ENCODE measurements around the gene ZNF296. TPM values are rescaled to one million over a fixed set of nuclear protein-coding genes. Genes with fewer than 3 reads are reported as not detected.

ZNF296 gene
- total RNA-seq, 1 donor from 2014 or later: 0.12 TPM

- peak overlapping the region; percentile 95 for H3K4me3 Mint-ChIP-seq (ENCODE audit: unreplicated experiment)
- H3K36me3 Mint-ChIP-seq (ENCODE audit: low read depth): peaks cover 3% of the 10 kb centered on the region
- no peaks in the 10 kb centered on the region for H3K9me3 Mint-ChIP-seq (ENCODE audit: low read depth)
- DNase-seq (ENCODE audit: low spot score): peak; percentile 99
- peak overlapping the region; percentile 99 for H3K27ac Mint-ChIP-seq (ENCODE audit: unreplicated experiment)
- no peaks in the 10 kb centered on the region for H3K27me3 Mint-ChIP-seq (ENCODE audit: low read depth)
- no peak for TF ChIP-seq CTCF (IDR thresholded peaks at IDR 0.05)
- H3K4me1 Mint-ChIP-seq (ENCODE audit: low read depth): peaks cover 45% of the 10 kb centered on the region
Measured at GRCh38 chr19:45091031-45091923, 15.0 kb upstream of the ZNF296 start.

GRCh38 chr19:45090606-45091005 lies 14.3 kb upstream of the ZNF296 start:
- no peak for TF ChIP-seq CTCF (IDR thresholded peaks at IDR 0.05)
- H3K36me3 Mint-ChIP-seq (ENCODE audit: low read depth): peaks cover 5% of the 10 kb centered on the region
- no peaks in the 10 kb centered on the region for H3K27me3 Mint-ChIP-seq (ENCODE audit: low read depth)
- peak overlapping the region; percentile 99 for H3K27ac Mint-ChIP-seq (ENCODE audit: unreplicated experiment)
- peaks cover 38% of the 10 kb centered on the region for H3K4me1 Mint-ChIP-seq (ENCODE audit: low read depth)
- DNase-seq (ENCODE audit: low spot score): no peak
- H3K4me3 Mint-ChIP-seq (ENCODE audit: unreplicated experiment): peak overlapping the region; percentile 95
- H3K9me3 Mint-ChIP-seq (ENCODE audit: low read depth): no peaks in the 10 kb centered on the region

DNA sequence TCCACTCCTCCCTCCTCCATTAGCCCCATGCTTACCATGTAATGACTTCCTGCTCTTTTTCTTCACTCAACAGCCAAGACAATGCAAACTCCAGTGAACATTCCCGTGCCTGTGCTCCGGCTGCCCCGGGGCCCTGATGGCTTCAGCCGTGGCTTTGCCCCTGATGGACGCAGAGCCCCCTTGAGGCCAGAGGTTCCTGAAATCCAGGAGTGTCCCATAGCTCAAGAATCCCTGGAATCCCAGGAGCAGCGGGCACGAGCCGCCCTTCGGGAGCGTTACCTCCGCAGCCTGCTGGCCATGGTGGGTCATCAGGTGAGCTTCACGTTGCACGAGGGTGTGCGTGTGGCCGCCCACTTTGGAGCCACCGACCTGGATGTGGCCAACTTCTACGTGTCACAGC lies 13.8 kb upstream of the ZNF296 start:
- Mint-ChIP-seq H3K4me3 (ENCODE audit: unreplicated experiment) (no peak overlapping the region), H3K4me1 (ENCODE audit: low read depth) (peaks cover 37% of the 10 kb centered on the region), H3K9me3 (ENCODE audit: low read depth) (no peaks in the 10 kb centered on the region), H3K36me3 (ENCODE audit: low read depth) (peaks cover 5% of the 10 kb centered on the region), H3K27ac (ENCODE audit: unreplicated experiment) (no peak overlapping the region), H3K27me3 (ENCODE audit: low read depth) (no peaks in the 10 kb centered on the region)
- DNase-seq (ENCODE audit: low spot score): no peak
- TF ChIP-seq CTCF (IDR thresholded peaks at IDR 0.05): no peak

DNA sequence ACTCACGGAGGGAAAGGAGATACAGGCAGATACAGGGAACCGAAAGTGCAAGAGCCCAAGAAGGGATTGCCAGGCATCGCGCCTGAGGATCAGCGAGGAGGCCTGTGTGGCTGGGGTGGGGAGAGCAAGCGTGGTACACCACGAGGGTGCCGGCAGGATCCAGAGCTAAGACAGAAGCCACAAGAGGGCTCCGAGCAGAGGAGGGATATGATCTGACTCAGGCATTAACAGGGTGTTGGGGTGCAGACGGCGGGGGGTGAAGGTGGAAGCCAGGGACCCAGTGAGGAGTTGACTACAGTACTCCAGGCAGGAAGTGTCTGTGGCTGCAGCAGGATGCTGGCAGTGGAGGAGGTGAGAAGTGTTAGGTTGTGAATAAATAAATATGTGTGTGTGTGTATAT lies 11.3 kb upstream of the ZNF296 start:
- no peak for DNase-seq (ENCODE audit: low spot score)
- Mint-ChIP-seq H3K36me3 (ENCODE audit: low read depth) (peaks cover 5% of the 10 kb centered on the region), H3K27ac (ENCODE audit: unreplicated experiment) (no peak overlapping the region), H3K27me3 (ENCODE audit: low read depth) (no peaks in the 10 kb centered on the region), H3K4me3 (ENCODE audit: unreplicated experiment) (no peak overlapping the region), H3K9me3 (ENCODE audit: low read depth) (no peaks in the 10 kb centered on the region), H3K4me1 (ENCODE audit: low read depth) (peaks cover 16% of the 10 kb centered on the region)
- no peak for TF ChIP-seq CTCF (IDR thresholded peaks at IDR 0.05)

GRCh38 chr19:45086480-45086879 lies 10.2 kb upstream of the ZNF296 start:
- no peak for DNase-seq (ENCODE audit: low spot score)
- no peak overlapping the region for H3K4me3 Mint-ChIP-seq (ENCODE audit: unreplicated experiment)
- H3K9me3 Mint-ChIP-seq (ENCODE audit: low read depth): no peaks in the 10 kb centered on the region
- TF ChIP-seq CTCF (IDR thresholded peaks at IDR 0.05): no peak
- H3K36me3 Mint-ChIP-seq (ENCODE audit: low read depth): peaks cover 10% of the 10 kb centered on the region
- H3K27ac Mint-ChIP-seq (ENCODE audit: unreplicated experiment): no peak overlapping the region
- H3K27me3 Mint-ChIP-seq (ENCODE audit: low read depth): no peaks in the 10 kb centered on the region
- H3K4me1 Mint-ChIP-seq (ENCODE audit: low read depth): peaks cover 15% of the 10 kb centered on the region

Measured in chondrocyte (in vitro differentiated cells).